Ammon's horn (tissue), 1 donor: ENCODE data around the gene DNAJC15.

ENCODE experiments used
- DNase-seq: peaks from one replicate; pipeline ENCODE4 v3.0.0-alpha.2; 2016; ENCODE audit warnings: low spot score

Gene DNAJC15

GRCh38 chr13:43086181-43086580 lies 62.8 kb downstream of the DNAJC15 start:
- no peak for DNase-seq

- no peak for DNase-seq
These were observed 64.7 kb downstream of the DNAJC15 start for GRCh38 chr13:43088093-43088511.

- DNase-seq: no peak
These were observed 66.6 kb downstream of the DNAJC15 start for GRCh38 chr13:43089912-43090498.

DNA sequence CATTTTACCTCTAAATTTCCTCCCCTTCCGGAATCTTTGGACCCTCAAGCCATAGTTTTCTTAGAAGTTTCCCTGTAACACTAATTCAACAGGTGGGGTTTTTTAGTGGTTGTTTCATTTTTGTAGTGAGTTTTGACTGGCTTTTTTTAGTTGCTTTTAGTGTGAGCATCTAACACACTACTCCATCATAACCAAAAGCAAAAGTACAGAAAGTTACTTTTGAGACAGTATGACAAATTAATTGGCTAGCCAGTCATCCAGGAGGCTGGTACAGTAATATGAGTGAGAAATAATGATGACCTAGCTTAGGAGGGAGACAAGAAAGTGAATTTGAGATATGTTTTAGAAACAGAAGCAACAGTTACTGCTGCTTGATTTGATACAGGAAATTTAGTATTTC lies 71.5 kb downstream of the DNAJC15 start:
- no peak for DNase-seq

- no peak for DNase-seq
These were observed 72.7 kb downstream of the DNAJC15 start for GRCh38 chr13:43095771-43096719.

GRCh38 chr13:43100667-43101066 lies 77.3 kb downstream of the DNAJC15 start:
- DNase-seq: no peak

DNA sequence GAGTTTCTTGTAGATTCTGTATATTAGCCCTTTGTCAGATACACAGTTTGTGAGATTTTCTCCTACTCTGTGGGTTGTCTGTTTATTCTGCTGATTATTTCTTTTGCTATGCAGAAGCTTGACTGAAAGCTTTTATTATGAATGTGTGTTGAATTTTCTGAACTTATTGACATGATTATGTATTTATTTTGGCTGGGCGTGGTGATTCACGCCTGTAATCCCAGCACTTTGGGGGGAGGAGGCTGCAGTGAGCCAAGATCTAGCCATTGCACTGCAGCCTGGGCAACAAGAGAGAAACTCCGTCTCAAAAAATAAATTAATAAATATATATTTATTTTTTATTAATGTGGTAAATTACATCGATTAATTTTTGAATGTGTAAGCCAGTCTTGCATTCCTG lies 78.9 kb downstream of the DNAJC15 start:
- no peak for DNase-seq

DNA sequence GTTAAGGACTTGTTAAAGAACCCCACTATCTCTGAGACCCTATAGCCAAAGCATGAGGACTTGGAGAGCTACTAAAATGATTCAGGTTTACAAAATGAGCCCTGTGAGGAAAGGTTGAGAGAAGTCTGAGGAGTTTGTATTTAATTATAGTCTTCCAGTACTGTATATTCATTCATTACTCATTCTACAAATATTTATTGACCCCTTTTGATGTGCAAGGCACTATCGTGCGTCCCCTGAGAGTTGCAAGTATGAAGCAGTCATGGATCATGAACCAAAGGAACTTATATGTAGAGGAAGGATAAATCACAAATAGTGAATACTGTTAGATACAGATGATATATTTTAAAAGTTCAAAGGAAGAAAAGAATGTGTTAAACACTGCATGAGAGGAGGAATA lies 84.4 kb downstream of the DNAJC15 start:
- DNase-seq: no peak

DNA sequence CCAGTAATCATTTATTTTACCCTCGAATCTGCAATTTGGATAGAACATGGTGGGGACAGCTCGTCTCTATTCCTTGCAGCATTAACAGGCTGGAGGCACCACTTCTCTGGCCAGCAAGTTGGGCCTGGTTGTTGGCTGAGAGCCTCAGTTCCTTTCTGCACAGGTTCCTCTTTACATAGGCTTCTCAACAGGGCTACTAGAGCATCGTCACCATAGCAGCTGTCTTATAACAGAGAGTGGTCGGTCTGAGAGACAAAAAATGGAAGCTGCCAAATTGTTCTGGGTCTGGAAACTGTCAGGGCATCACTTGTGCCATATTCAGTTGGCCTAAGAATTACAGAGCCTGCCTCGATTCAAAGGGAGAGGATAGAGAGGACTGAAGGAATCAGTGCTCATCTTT lies 86.7 kb downstream of the DNAJC15 start:
- no peak for DNase-seq

DNA sequence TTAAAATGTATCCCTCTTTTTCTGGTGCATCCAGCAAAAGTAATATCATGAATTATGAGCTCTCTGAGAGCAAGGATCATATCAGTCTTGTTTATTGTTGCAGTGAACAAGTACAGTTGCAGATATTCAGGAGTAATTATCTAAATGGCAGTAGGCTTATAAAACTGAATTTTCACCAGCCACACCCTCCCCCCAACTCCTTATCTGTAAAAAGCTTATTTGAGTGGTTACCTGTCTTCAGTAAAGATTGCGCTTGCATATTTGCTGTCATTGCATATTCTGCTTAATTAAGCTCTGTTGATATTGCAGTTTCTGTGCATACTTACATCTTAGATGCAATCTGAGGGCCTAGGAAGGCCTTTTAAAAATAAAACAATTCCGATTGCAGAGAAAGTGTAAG lies 87.3 kb downstream of the DNAJC15 start:
- DNase-seq: no peak

GRCh38 chr13:43111559-43112400 lies 88.4 kb downstream of the DNAJC15 start:
- DNase-seq: no peak

GRCh38 chr13:43113603-43114002 lies 90.2 kb downstream of the DNAJC15 start:
- no peak for DNase-seq

DNA sequence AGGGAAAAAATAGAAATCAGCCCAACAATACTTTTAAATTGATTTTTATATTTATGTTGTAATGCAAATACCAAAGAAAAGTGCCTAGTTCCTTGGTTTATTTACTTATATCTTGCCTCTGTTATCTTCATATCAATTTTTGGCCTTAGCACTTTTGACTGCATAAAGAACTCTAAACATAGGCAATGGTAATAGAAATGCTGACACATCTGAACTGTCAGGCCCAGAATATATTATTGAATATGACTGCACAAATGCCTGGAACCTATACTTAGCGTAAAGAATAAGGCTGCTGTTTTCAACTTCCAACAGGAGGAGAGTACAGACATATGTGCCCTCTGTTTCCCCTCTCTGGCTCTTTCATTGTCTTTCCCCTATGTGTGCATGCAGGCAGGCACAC lies 91.1 kb downstream of the DNAJC15 start:
- DNase-seq: no peak

DNA sequence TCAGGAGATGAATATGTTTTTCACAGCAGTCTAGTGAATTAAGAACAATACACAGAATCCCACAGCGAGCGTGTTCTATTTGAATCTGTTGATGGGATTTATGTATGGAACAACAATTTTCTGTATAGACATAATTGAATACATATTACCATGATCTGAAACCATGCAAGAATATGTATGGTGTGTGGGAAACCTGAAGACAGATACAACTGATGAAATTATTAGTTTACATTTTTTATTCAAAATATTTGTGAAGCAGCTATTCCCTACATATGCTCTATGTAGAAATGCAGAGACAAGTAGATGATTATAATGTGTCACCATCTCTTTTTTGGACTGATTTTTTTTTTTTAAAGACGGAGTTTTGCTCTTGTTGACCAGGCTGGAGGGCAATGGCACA lies 91.8 kb downstream of the DNAJC15 start:
- DNase-seq: no peak

- DNase-seq: no peak
These were observed 92.9 kb downstream of the DNAJC15 start for GRCh38 chr13:43116242-43116641.

GRCh38 chr13:43118521-43118920 lies 95.1 kb downstream of the DNAJC15 start:
- DNase-seq: no peak

DNA sequence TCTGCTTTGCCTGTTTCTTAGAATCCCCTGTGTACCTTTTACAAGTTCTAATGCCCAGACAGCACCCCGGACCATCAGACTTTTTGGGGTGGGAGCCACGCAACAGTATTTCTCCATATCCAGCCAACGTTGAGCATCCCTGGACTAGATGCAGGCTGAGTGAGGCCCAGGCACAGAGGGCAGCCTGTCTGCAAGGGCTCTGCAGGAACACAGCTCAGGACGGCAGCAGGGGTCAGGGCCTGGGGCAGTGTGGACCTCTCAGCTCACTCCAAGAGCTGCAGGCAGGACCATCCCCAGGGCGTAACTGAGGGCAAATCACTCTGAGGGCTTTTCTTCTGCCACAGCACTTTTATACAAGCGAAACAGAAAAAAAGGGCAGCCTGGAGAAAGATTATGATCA lies 95.8 kb downstream of the DNAJC15 start:
- DNase-seq: no peak

GRCh38 chr13:43122791-43123190 lies 99.4 kb downstream of the DNAJC15 start:
- DNase-seq: no peak

DNA sequence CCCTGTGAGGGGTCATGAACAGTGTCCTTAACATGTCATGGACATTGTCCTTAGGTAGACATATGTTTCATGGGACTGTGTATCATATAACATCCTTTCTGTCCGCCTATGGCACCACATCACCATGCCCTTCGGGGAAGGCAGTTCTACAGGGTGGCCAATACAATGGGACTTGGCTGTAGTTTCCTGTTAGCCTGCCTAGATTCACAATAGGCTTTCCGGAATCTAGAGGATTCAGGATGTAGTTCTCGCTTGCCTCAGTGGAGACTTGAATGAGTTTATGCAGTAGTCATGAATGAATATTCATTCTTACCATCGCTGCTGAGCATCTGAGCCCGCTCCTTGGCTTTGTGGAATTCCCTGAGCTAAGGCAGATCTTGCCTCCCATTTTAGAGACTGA lies 100.5 kb downstream of the DNAJC15 start:
- no peak for DNase-seq

- no peak for DNase-seq
These were observed 101.1 kb downstream of the DNAJC15 start for GRCh38 chr13:43124490-43124889.

DNA sequence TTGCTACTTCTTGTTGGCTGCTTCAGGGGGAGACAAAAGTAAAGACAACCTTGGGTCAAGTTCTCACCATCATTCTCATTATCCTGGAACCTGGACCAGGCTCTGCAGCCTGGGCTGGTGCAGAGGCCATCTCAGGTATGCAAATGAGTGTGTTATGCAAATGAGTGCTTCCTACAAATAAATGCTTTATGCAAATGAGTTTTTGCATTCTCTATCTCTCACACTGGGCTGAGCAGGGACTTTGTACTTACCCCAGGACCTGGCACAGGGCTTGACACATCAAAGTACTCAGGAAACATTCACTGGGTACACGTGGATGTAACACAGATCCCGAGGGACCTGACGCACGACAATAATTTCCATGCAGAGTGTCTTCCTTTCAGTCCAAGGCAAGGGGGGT lies 103.0 kb downstream of the DNAJC15 start:
- DNase-seq: no peak

- DNase-seq: no peak
These were observed 103.9 kb downstream of the DNAJC15 start for GRCh38 chr13:43127103-43127798.
